Uterus (tissue), 2 donors: Measurements from ENCODE around the gene SVIL.

Experiments
- POLR2A ChIP-seq, 2 donors: fragments of 450-650 bp; IDR thresholded peaks; one replicate each; pipeline ENCODE4 v1.6.1; 2016; ENCODE audit warnings: antibody characterized with exemption in 2 of 2, mild to moderate bottlenecking in 1 of 2, moderate library complexity in 1 of 2
- TF ChIP-seq, protein P1 (sequence below), 4 experiments: fragments of 200-600 bp in 2 of 4; fragments of 450-650 bp in 2 of 4; sonication (generic) in 2 of 4; IDR thresholded peaks; one replicate each; pipeline ENCODE4 v1.5.1; 2016 to 2019; ENCODE audit warnings: antibody characterized with exemption in 4 of 4, mild to moderate bottlenecking in 2 of 4, moderate library complexity in 1 of 4

DNA sequence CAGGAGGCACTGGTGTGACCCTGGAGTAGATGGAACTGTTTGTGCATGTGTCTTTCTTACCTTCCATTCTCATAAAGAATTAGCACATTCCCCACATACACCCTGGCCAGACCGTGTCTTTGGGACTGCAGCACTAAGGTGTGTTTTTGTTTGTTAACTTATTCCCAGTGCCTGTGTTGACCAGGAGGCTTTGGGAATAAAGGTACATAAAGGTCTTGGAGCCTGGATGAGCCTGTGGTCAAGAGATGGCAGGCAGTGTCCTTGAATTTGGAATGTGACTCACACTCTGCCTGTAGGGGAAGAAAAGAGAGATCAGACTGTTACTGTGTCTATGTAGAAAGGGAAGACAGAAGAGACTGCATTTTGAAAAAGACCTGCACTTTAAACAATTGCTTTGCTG, 208.4 kb downstream of the SVIL start:
- TF ChIP-seq, protein P1, sequence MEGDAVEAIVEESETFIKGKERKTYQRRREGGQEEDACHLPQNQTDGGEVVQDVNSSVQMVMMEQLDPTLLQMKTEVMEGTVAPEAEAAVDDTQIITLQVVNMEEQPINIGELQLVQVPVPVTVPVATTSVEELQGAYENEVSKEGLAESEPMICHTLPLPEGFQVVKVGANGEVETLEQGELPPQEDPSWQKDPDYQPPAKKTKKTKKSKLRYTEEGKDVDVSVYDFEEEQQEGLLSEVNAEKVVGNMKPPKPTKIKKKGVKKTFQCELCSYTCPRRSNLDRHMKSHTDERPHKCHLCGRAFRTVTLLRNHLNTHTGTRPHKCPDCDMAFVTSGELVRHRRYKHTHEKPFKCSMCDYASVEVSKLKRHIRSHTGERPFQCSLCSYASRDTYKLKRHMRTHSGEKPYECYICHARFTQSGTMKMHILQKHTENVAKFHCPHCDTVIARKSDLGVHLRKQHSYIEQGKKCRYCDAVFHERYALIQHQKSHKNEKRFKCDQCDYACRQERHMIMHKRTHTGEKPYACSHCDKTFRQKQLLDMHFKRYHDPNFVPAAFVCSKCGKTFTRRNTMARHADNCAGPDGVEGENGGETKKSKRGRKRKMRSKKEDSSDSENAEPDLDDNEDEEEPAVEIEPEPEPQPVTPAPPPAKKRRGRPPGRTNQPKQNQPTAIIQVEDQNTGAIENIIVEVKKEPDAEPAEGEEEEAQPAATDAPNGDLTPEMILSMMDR (IDR thresholded peaks at IDR 0.05) = no peak
- TF ChIP-seq POLR2A (IDR thresholded peaks at IDR 0.05) = no peak
